MCF 10A (cell line): Measurements from ENCODE around the gene PCP4L1. TPM values are rescaled to one million over a fixed set of nuclear protein-coding genes. Genes with fewer than 3 reads are reported as not detected.

Source experiments
- BruUV-seq: library from RNA; stranded (reverse); fragments of 400-500 nt; replicated peaks from 2 replicates; lab custom pipeline; 2021; lab: Mats Ljungman, UMichigan
- CTCF ChIA-PET: fragments of 300-600 bp; sonication (Branson Sonifier 250); formaldehyde crosslinking; extraction: SDS; loops from one replicate; lab custom pipeline; 2021; ENCODE audit warnings: antibody characterized with exemption, inconsistent platforms; lab: Yijun Ruan, JAX
- POLR2A ChIA-PET: fragments of 300-600, 350-650 bp; sonication (Branson Sonifier 250); formaldehyde crosslinking; extraction: SDS; loops from one replicate; lab custom pipeline; 2020; ENCODE audit warnings: antibody characterized with exemption, inconsistent platforms; lab: Yijun Ruan, JAX
- DNase-seq: peaks from one replicate; pipeline ENCODE4 v3.0.0-alpha.2; 2018; ENCODE audit not compliant: unreplicated experiment
- H3K27ac Mint-ChIP-seq: one replicate; pipeline ENCODE4 v1.8.0; 2022; ENCODE audit warnings: mild to moderate bottlenecking, low read depth, mixed read lengths; ENCODE audit not compliant: unreplicated experiment
- H3K27me3 Mint-ChIP-seq: one replicate; pipeline ENCODE4 v1.8.0; 2022; ENCODE audit warnings: mixed read lengths; ENCODE audit not compliant: insufficient read depth, unreplicated experiment
- H3K36me3 Mint-ChIP-seq: one replicate; pipeline ENCODE4 v1.8.0; 2022; ENCODE audit warnings: mild to moderate bottlenecking, moderate library complexity, mixed read lengths; ENCODE audit not compliant: insufficient read depth, unreplicated experiment
- H3K4me1 Mint-ChIP-seq: one replicate; pipeline ENCODE4 v1.8.0; 2022; ENCODE audit warnings: mixed read lengths; ENCODE audit not compliant: insufficient read depth, unreplicated experiment
- H3K4me3 Mint-ChIP-seq: one replicate; pipeline ENCODE4 v1.8.0; 2022; ENCODE audit warnings: mild to moderate bottlenecking, moderate library complexity, mixed read lengths; ENCODE audit not compliant: unreplicated experiment
- H3K9me3 Mint-ChIP-seq: one replicate; pipeline ENCODE4 v1.8.0; 2022; ENCODE audit warnings: mixed read lengths; ENCODE audit not compliant: unreplicated experiment
- intact Hi-C: fragments of 100-400 bp; cut with micrococcal nuclease; formaldehyde crosslinking; loops from 2 replicates; pipeline ENCODE4 v1.14.1; 2022
- total RNA-seq: library from RNA; stranded (reverse); gene quantifications from 2 replicates; pipeline ENCODE4 v1.2.3, GENCODE V29; 2022
- TF ChIP-seq, protein P1 (sequence below): fragments of 200-600 bp; IDR thresholded peaks from one replicate; pipeline ENCODE4 v1.8.0; 2022; ENCODE audit warnings: antibody characterized with exemption, mild to moderate bottlenecking; ENCODE audit not compliant: unreplicated experiment

PCP4L1 gene
- total RNA-seq, 1 experiment from 2014 or later, result not detected

DNA sequence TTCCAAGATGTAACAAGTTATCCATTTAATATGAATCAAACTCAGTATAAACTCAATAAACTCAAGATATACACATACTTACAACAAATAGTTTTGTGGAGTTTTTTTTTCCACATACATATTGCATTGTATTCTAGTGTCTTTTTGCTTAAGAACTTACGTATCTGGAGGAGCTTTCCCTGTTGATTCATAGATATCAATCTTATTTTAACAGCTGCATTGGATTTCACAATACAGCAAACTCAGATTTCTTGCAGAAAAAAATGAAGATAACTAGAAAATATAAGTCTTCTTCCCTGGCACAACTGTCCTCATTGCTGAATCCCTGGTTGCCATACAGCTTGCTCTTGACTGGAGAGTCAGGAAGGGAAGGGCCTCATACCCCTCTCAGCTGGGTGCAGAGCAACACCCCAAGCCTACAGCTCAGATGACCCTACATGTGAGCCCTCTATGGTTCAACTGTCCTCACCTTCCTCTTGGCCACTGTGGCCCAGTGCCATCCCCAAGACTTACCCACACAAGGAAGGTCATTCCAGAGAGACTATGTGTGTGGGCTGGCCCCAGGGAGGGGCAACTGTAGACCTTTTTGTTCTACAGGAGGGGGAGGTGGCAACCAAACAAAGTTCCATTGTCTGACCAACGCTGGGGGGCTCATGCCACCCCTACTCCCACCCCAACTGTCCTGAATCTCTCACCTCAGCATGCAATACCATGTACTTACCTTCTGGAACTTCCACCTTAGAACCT is 49.5 kb downstream of the PCP4L1 start:
- TF ChIP-seq, protein P1, sequence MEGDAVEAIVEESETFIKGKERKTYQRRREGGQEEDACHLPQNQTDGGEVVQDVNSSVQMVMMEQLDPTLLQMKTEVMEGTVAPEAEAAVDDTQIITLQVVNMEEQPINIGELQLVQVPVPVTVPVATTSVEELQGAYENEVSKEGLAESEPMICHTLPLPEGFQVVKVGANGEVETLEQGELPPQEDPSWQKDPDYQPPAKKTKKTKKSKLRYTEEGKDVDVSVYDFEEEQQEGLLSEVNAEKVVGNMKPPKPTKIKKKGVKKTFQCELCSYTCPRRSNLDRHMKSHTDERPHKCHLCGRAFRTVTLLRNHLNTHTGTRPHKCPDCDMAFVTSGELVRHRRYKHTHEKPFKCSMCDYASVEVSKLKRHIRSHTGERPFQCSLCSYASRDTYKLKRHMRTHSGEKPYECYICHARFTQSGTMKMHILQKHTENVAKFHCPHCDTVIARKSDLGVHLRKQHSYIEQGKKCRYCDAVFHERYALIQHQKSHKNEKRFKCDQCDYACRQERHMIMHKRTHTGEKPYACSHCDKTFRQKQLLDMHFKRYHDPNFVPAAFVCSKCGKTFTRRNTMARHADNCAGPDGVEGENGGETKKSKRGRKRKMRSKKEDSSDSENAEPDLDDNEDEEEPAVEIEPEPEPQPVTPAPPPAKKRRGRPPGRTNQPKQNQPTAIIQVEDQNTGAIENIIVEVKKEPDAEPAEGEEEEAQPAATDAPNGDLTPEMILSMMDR, result no peak

DNA sequence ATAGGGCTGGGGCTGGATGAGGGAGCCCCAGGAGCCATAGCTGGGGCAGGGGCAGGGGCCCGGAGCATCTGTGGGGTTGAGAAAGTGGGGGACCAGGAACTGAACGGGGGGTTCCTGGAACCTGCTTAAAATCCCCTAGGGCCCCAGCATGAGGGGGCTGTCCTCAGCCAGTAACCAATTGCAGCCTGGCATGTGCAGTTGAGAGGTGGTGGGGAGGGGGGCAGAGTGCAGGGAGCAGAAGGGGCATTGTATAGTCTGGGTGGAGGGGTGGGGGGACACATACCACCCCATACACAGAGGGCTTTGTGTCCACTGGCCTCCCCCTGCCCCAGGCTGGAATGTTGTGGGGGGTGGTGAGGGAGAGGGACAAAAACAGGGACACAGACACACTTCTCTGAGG is 51.3 kb downstream of the PCP4L1 start, which contains the start of gene MPZ:
TSS of gene MPZ (minus strand) at position 101 of the 400 bp plus-strand sequence. CDS start at position 38, 63 bp downstream.
- no TSS peak for BruUV-seq
- POLR2A ChIA-PET, result no interaction called here
- TF ChIP-seq, protein P1, result no peak
- no peak within 1 kb of the TSS for H3K4me3 Mint-ChIP-seq
- H3K27me3 Mint-ChIP-seq, result no peaks in the 10 kb centered on the region
- intact Hi-C loops, result no loop called here
- no peaks in the 10 kb centered on the region for H3K9me3 Mint-ChIP-seq
- H3K27ac Mint-ChIP-seq, result no peak within 1 kb of the TSS
- no peaks in the 10 kb centered on the region for H3K36me3 Mint-ChIP-seq
- CTCF ChIA-PET, result no interaction called here
- peaks cover 12% of the 10 kb centered on the region for H3K4me1 Mint-ChIP-seq
- no peak for DNase-seq

More for the DNA sequence above, 49.5 kb downstream of the PCP4L1 start:
- Mint-ChIP-seq H3K4me1 (peaks cover 12% of the 10 kb centered on the region), H3K9me3 (no peaks in the 10 kb centered on the region), H3K36me3 (no peaks in the 10 kb centered on the region), H3K4me3 (no peak overlapping the region), H3K27me3 (no peaks in the 10 kb centered on the region), H3K27ac (no peak overlapping the region)
- no peak for DNase-seq
- ChIA-PET CTCF (interaction anchor here (0.6 to 7.7 kb wide), 8 partner anchors 16 to 249 kb away, joined by 3 to 89 read pairs (median 4); no protein-coding TSS in a partner anchor), POLR2A (interaction anchor here (0.5 kb wide), 1 partner anchor 21 kb away, joined by 3 read pairs; no protein-coding TSS in a partner anchor)
- no TSS peak for BruUV-seq
- intact Hi-C loops, result no loop called here

DNA sequence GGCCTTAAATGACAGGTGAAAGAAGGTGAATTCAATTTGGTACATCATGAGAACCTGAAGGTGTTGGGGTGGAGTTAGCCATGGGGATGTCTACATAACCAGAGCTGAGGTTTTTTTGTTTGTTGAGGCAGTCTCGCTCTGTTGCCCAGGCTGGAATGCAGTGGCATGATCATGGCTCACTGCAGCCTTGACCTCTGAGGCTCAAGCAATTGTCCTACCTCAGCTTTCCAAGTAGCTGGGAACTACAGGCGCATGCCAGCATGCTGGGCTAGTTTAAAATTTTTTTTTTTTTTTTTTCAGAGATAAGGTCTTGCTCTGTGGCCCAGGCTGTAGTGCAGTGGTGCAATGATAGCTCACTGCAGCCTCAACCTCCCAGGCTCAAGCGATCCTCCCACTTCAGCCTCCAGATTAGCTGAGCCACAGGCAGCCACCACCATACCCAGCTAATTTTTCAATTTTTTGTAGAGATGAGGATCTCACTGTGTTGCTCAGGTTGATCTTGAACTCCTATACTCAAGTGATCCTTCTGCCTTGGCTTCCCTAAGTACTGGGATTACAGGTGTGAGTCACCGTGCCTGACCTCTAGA is 53.1 kb downstream of the PCP4L1 start:
- Mint-ChIP-seq H3K4me1 (peaks cover 22% of the 10 kb centered on the region), H3K9me3 (no peaks in the 10 kb centered on the region), H3K27me3 (no peaks in the 10 kb centered on the region), H3K27ac (no peak overlapping the region), H3K4me3 (no peak overlapping the region), H3K36me3 (no peaks in the 10 kb centered on the region)
- ChIA-PET CTCF (interaction anchor here (0.6 to 1.6 kb wide), 8 partner anchors 17 to 100 kb away, joined by 3 to 6 read pairs (median 4); no protein-coding TSS in a partner anchor), POLR2A (no interaction called here)
- no TSS peak for BruUV-seq
- TF ChIP-seq, protein P1, result no peak
- intact Hi-C loops, result no loop called here
- DNase-seq, result no peak
